HFFc6 (cell line): ENCODE measurements around the gene ACOT8. TPM values are rescaled to one million over a fixed set of nuclear protein-coding genes. Genes with fewer than 3 reads are reported as not detected.

Source experiments
- DNase-seq: peaks from one replicate; pipeline ENCODE4 v3.0.0-alpha.2; 2018
- H3K27ac Mint-ChIP-seq: 2 replicates; pipeline ENCODE4 v1.8.0; 2020; ENCODE audit warnings: mild to moderate bottlenecking, mixed read lengths
- H3K27me3 Mint-ChIP-seq: 2 replicates; pipeline ENCODE4 v1.8.0; 2021; ENCODE audit warnings: mild to moderate bottlenecking, moderate library complexity, mixed read lengths; ENCODE audit not compliant: insufficient read depth
- H3K36me3 Mint-ChIP-seq: 2 replicates; pipeline ENCODE4 v1.8.0; 2021; ENCODE audit warnings: low read depth, mixed read lengths
- H3K4me1 Mint-ChIP-seq: 2 replicates; pipeline ENCODE4 v1.8.0; 2020; ENCODE audit warnings: low read depth, mixed read lengths
- H3K4me3 Mint-ChIP-seq: 2 replicates; pipeline ENCODE4 v1.8.0; 2020; ENCODE audit warnings: mild to moderate bottlenecking, moderate library complexity, mixed read lengths
- H3K9me3 Mint-ChIP-seq: 2 replicates; pipeline ENCODE4 v1.8.0; 2020; ENCODE audit warnings: mild to moderate bottlenecking, mixed read lengths
- total RNA-seq, 6 experiments: library from RNA; stranded (reverse); fragmentation: NEBNext Ultra II Directional; extraction: Animal tissue kit (Norgen Biotek cat#: 25700); gene quantifications; 2 replicates in 1 of 6; 3 replicates in 5 of 6; pipeline ENCODE4 v1.2.3, GENCODE V29; 2021
- TF ChIP-seq, protein P1 (sequence below): fragments of 200-600 bp; sonication (generic); IDR thresholded peaks from 2 replicates; pipeline ENCODE4 v1.5.0; 2021; ENCODE audit warnings: antibody characterized with exemption, mild to moderate bottlenecking

Gene ACOT8
- total RNA-seq, 6 experiments from 2014 or later = 24.2 to 31.2 (median 26.4) TPM

GRCh38 chr20:45894797-45895196 is 37.6 kb upstream of the ACOT8 start:
- peaks cover 22% of the 10 kb centered on the region for H3K4me1 Mint-ChIP-seq
- H3K27ac Mint-ChIP-seq = no peak overlapping the region
- no peak overlapping the region for H3K4me3 Mint-ChIP-seq
- H3K9me3 Mint-ChIP-seq = no peaks in the 10 kb centered on the region
- H3K27me3 Mint-ChIP-seq = peaks cover 5% of the 10 kb centered on the region
- peaks cover 8% of the 10 kb centered on the region; the same call in 1 of the 2 replicates for H3K36me3 Mint-ChIP-seq
- TF ChIP-seq, protein P1, sequence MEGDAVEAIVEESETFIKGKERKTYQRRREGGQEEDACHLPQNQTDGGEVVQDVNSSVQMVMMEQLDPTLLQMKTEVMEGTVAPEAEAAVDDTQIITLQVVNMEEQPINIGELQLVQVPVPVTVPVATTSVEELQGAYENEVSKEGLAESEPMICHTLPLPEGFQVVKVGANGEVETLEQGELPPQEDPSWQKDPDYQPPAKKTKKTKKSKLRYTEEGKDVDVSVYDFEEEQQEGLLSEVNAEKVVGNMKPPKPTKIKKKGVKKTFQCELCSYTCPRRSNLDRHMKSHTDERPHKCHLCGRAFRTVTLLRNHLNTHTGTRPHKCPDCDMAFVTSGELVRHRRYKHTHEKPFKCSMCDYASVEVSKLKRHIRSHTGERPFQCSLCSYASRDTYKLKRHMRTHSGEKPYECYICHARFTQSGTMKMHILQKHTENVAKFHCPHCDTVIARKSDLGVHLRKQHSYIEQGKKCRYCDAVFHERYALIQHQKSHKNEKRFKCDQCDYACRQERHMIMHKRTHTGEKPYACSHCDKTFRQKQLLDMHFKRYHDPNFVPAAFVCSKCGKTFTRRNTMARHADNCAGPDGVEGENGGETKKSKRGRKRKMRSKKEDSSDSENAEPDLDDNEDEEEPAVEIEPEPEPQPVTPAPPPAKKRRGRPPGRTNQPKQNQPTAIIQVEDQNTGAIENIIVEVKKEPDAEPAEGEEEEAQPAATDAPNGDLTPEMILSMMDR = no peak
- no peak for DNase-seq

- H3K27me3 Mint-ChIP-seq = peaks cover 5% of the 10 kb centered on the region
- TF ChIP-seq, protein P1 = no peak
- H3K4me1 Mint-ChIP-seq = peaks cover 29% of the 10 kb centered on the region
- no peak overlapping the region for H3K27ac Mint-ChIP-seq
- no peak overlapping the region for H3K4me3 Mint-ChIP-seq
- DNase-seq = peak; percentile 39
- H3K9me3 Mint-ChIP-seq = no peaks in the 10 kb centered on the region
- peaks cover 8% of the 10 kb centered on the region; the same call in 1 of the 2 replicates for H3K36me3 Mint-ChIP-seq
These were observed 36.6 kb upstream of the ACOT8 start for GRCh38 chr20:45893831-45894230.

GRCh38 chr20:45892828-45893500 is 35.8 kb upstream of the ACOT8 start:
- no peak overlapping the region for H3K27ac Mint-ChIP-seq
- DNase-seq = no peak

DNA sequence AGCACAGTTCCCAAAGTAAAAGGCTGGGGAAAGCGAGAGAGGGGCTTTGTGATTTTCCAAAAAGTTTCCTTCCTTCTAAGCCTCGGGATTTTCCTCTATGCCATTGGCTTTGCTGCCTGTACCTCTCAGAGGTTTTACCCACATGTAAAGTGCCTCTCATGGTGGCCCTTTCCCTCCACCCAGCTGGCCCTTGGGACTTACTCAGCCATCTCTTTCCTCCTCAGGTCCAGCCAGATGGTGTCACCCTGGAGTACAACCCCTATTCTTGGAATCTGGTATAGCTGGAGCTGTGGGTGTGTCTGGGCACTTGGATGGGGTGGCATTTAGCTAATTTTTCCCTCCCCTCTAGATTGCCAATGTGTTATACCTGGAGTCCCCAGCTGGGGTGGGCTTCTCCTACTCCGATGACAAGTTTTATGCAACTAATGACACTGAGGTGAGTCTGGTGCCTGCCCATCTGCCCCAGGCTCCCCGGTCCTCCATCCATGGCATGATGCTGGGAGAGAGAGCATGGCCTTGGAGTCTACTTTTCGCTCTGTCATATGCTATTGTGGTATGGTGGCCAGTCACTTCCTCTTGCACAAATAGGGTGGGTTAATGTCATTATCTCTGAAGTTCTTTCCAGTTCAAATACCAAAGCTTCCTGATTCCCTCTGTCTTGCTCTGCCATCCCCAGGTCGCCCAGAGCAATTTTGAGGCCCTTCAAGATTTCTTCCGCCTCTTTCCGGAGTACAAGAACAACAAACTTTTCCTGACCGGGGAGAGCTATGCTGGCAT is 35.0 kb upstream of the ACOT8 start:
- DNase-seq = peak; percentile 32
- Mint-ChIP-seq H3K36me3 (peaks cover 4% of the 10 kb centered on the region; the same call in 1 of the 2 replicates), H3K27me3 (peaks cover 5% of the 10 kb centered on the region), H3K27ac (peak overlapping the region; percentile 74), H3K4me1 (peaks cover 29% of the 10 kb centered on the region), H3K9me3 (no peaks in the 10 kb centered on the region), H3K4me3 (peak overlapping the region; percentile 93)
- TF ChIP-seq, protein P1 = peak; percentile 52

More at GRCh38 chr20:45892828-45893500, 35.8 kb upstream of the ACOT8 start:
- TF ChIP-seq, protein P1 = no peak
- peak overlapping the region; percentile 93; the same call in 1 of the 2 replicates for H3K4me3 Mint-ChIP-seq
- H3K4me1 Mint-ChIP-seq = peaks cover 29% of the 10 kb centered on the region
- peaks cover 5% of the 10 kb centered on the region for H3K27me3 Mint-ChIP-seq
- peaks cover 7% of the 10 kb centered on the region; the same call in 1 of the 2 replicates for H3K36me3 Mint-ChIP-seq
- H3K9me3 Mint-ChIP-seq = no peaks in the 10 kb centered on the region

GRCh38 chr20:45890985-45891983 is 34.1 kb upstream of the ACOT8 start, which contains the start of the genes CTSA and NEURL2:
Gene CTSA (plus strand): TSS chr20:45891335. CDS start chr20:45891569, 234 bp downstream.
Gene NEURL2 (minus strand): TSS chr20:45891208. CDS start chr20:45890991, 217 bp downstream.
- Mint-ChIP-seq H3K9me3 (no peaks in the 10 kb centered on the region), H3K4me1 (peaks cover 29% of the 10 kb centered on the region), H3K36me3 (no peaks in the 10 kb centered on the region; the same call in 1 of the 2 replicates), H3K4me3 (peak within 1 kb of the TSS; percentile 93), H3K27ac (peak within 1 kb of the TSS; percentile 88), H3K27me3 (peaks cover 5% of the 10 kb centered on the region)
- TF ChIP-seq, protein P1 = no peak
- DNase-seq = peak; percentile 85
